T-helper 9 cell (primary cell): ENCODE measurements around the gene EIF4A2.

Experiments
- DNase-seq: peaks from one replicate; pipeline ENCODE4 v3.0.0-alpha.2; 2020
- total RNA-seq, 2 donors: gene quantifications; one replicate each; lab custom pipeline; 2026; lab: John Stamatoyannopoulos, UW

The EIF4A2 gene
- 818 to 1,679 reads per million in 2 donors for total RNA-seq

GRCh38 chr3:186783058-186783730 is at the start of gene EIF4A2:
Gene EIF4A2, plus strand, starts transcription at chr3:186783577. Its CDS starts 34 bp downstream, at chr3:186783611.
- DNase-seq = peak; percentile 91

- DNase-seq = no peak
Measured at GRCh38 chr3:186742618-186743380, 40.6 kb upstream of the EIF4A2 start.

GRCh38 chr3:186743666-186744065 is 39.7 kb upstream of the EIF4A2 start:
- DNase-seq = no peak

GRCh38 chr3:186746008-186746407 is 37.4 kb upstream of the EIF4A2 start:
- DNase-seq = no peak

GRCh38 chr3:186750316-186750715 is 33.1 kb upstream of the EIF4A2 start:
- DNase-seq = no peak

- no peak for DNase-seq
Measured at GRCh38 chr3:186751480-186751879, 31.9 kb upstream of the EIF4A2 start.

GRCh38 chr3:186754006-186754405 is 29.4 kb upstream of the EIF4A2 start:
- no peak for DNase-seq

GRCh38 chr3:186754871-186755270 is 28.5 kb upstream of the EIF4A2 start:
- no peak for DNase-seq

GRCh38 chr3:186757214-186757613 is 26.2 kb upstream of the EIF4A2 start:
- DNase-seq = no peak

GRCh38 chr3:186757686-186758220 is 25.6 kb upstream of the EIF4A2 start:
- DNase-seq = no peak

- no peak for DNase-seq
Measured at GRCh38 chr3:186759231-186759930, 24.0 kb upstream of the EIF4A2 start.

GRCh38 chr3:186760141-186760833 is 23.1 kb upstream of the EIF4A2 start:
- no peak for DNase-seq

- no peak for DNase-seq
Measured at GRCh38 chr3:186760897-186761447, 22.4 kb upstream of the EIF4A2 start.

GRCh38 chr3:186772281-186772694 is 11.1 kb upstream of the EIF4A2 start:
- DNase-seq = no peak

GRCh38 chr3:186772701-186773417 is 10.5 kb upstream of the EIF4A2 start:
- peak; percentile 31 for DNase-seq

GRCh38 chr3:186775999-186776398 is 7.4 kb upstream of the EIF4A2 start:
- DNase-seq = no peak

GRCh38 chr3:186779204-186779603 is 4.2 kb upstream of the EIF4A2 start:
- no peak for DNase-seq

- no peak for DNase-seq
Measured at GRCh38 chr3:186782542-186783057, 777 bp upstream of the EIF4A2 start.

- peak; percentile 74 for DNase-seq
Measured at GRCh38 chr3:186783731-186784515, 546 bp downstream of the EIF4A2 start.

GRCh38 chr3:186784820-186785494 is 1.6 kb downstream of the EIF4A2 start:
- DNase-seq = no peak
